ENCODE results near the gene GSTP1. TPM values are rescaled to one million over a fixed set of nuclear protein-coding genes. Genes with fewer than 3 reads are reported as not detected.

The GSTP1 gene
- total RNA-seq, 1 experiment from 2014 or later: 570 TPM

GRCh38 chr11:67605231-67606011 lies 21.8 kb downstream of the GSTP1 start:
- in situ Hi-C loops (cut with HindIII; ENCODE audit: low pct_unique_long_range_greater_than_20kb, low sequenced_read_pairs): no loop called here
- CTCF ChIA-PET: interaction anchor here (0.7 to 1.5 kb wide), 2 partner anchors 9 to 54 kb away, joined by 3 to 11 read pairs; no protein-coding TSS in a partner anchor
- Histone ChIP-seq H3K4me3 (ENCODE audit: low read depth in 2 of 2, low read length in 2 of 2) (no peak overlapping the region), H3K4me1 (ENCODE audit: control insufficient read depth, insufficient read depth, low read length) (peaks cover 11% of the 10 kb centered on the region), H3K36me3 (ENCODE audit: control insufficient read depth, insufficient read depth, low read length) (no peaks in the 10 kb centered on the region; the same call in 1 of the 2 replicates), H3K9me3 (ENCODE audit: control insufficient read depth, insufficient read depth, low read depth, low read length) (no peaks in the 10 kb centered on the region), H3K27me3 (ENCODE audit: control insufficient read depth, insufficient read depth, low read length) (no peaks in the 10 kb centered on the region), H3K27ac (ENCODE audit: low read length) (no peak overlapping the region)
- TF ChIP-seq TCF7L2 (IDR thresholded peaks at IDR 0.05; ENCODE audit: low read depth, low read length) (no peak), POLR2AphosphoS5 (IDR thresholded peaks at IDR 0.05; ENCODE audit: low read depth, low read length) (no peak), REST (IDR thresholded peaks at IDR 0.05; ENCODE audit: insufficient read depth in 1 of 2, low read depth in 2 of 2, low read length in 1 of 2) (no peak), SIN3A (IDR thresholded peaks at IDR 0.05; ENCODE audit: borderline replicate concordance, insufficient read depth, low read depth, low read length) (no peak), CTCF (IDR thresholded peaks at IDR 0.05) (no peak)
- intact Hi-C loops (cut with micrococcal nuclease; ENCODE audit: unreplicated experiment): no loop called here
- POLR2A ChIA-PET: no interaction called here
- no TSS peak for BruUV-seq (replicated peaks)
- no peak for DNase-seq (ENCODE audit: low read depth, low spot score)
- ATAC-seq: no peak

- POLR2A ChIA-PET: no interaction called here
- intact Hi-C loops (cut with micrococcal nuclease; ENCODE audit: unreplicated experiment): no loop called here
Observed at GRCh38 chr11:67606093-67606491, 22.5 kb downstream of the GSTP1 start.

More at GRCh38 chr11:67606093-67606491, 22.5 kb downstream of the GSTP1 start:
- DNase-seq (ENCODE audit: low read depth, low spot score) (no peak), ATAC-seq (peak; percentile 19)
- no peak for TF ChIP-seq TCF7L2 (IDR thresholded peaks at IDR 0.05; ENCODE audit: low read depth, low read length)
- no peak for TF ChIP-seq REST (IDR thresholded peaks at IDR 0.05; ENCODE audit: insufficient read depth in 1 of 2, low read depth in 2 of 2, low read length in 1 of 2)
- TF ChIP-seq SIN3A (IDR thresholded peaks at IDR 0.05; ENCODE audit: borderline replicate concordance, insufficient read depth, low read depth, low read length): no peak
- no peak for TF ChIP-seq POLR2AphosphoS5 (IDR thresholded peaks at IDR 0.05; ENCODE audit: low read depth, low read length)
- TF ChIP-seq CTCF (IDR thresholded peaks at IDR 0.05): no peak
- Histone ChIP-seq H3K36me3 (ENCODE audit: control insufficient read depth, insufficient read depth, low read length) (no peaks in the 10 kb centered on the region; the same call in 1 of the 2 replicates), H3K27me3 (ENCODE audit: control insufficient read depth, insufficient read depth, low read length) (no peaks in the 10 kb centered on the region), H3K4me3 (ENCODE audit: low read depth in 2 of 2, low read length in 2 of 2) (peak overlapping the region; percentile 95 to 99), H3K9me3 (ENCODE audit: control insufficient read depth, insufficient read depth, low read depth, low read length) (no peaks in the 10 kb centered on the region), H3K4me1 (ENCODE audit: control insufficient read depth, insufficient read depth, low read length) (peaks cover 11% of the 10 kb centered on the region), H3K27ac (ENCODE audit: low read length) (peak overlapping the region; percentile 77)
- CTCF ChIA-PET: interaction anchor here (0.7 to 1.5 kb wide), 2 partner anchors 8 to 53 kb away, joined by 3 to 11 read pairs; no protein-coding TSS in a partner anchor
- no TSS peak for BruUV-seq (replicated peaks)
- in situ Hi-C loops (cut with HindIII; ENCODE audit: low pct_unique_long_range_greater_than_20kb, low sequenced_read_pairs): no loop called here
